Lower leg skin (tissue), 4 donors: ENCODE measurements around the gene MTMR1. TPM values are rescaled to one million over a fixed set of nuclear protein-coding genes. Genes with fewer than 3 reads are reported as not detected.

Experiments used
- DNase-seq, 2 donors: peaks; one replicate each; pipeline ENCODE4 v3.0.0-alpha.2; 2019; ENCODE audit warnings: low spot score in 2 of 2
- H3K4me3 ChIP-seq: fragments of 200-600 bp; sonication (generic); 2 replicates; pipeline ENCODE4 v1.5.1; 2017; ENCODE audit warnings: mild to moderate bottlenecking, low read depth; ENCODE audit not compliant: poor library complexity, severe bottlenecking
- CTCF ChIP-seq, 3 donors: fragments of 450-650 bp; IDR thresholded peaks; one replicate each; pipeline ENCODE4 v1.5.1; 2016; ENCODE audit warnings: antibody characterized with exemption in 3 of 3, mild to moderate bottlenecking in 3 of 3, moderate library complexity in 2 of 3
- POLR2A ChIP-seq, 2 donors: fragments of 450-650 bp; IDR thresholded peaks; one replicate each; pipeline ENCODE4 v1.6.1; 2016 to 2017; ENCODE audit warnings: antibody characterized with exemption in 2 of 2, mild to moderate bottlenecking in 1 of 2, moderate library complexity in 1 of 2
- WGBS, 2 donors: methylation state at CpG; one replicate each; pipeline ENCODE4 v1.1.5; 2018; 5-methylcytosine and 5-hydroxymethylcytosine counted together
- intact Hi-C: fragments of 100-400 bp; cut with DNase I; formaldehyde crosslinking; loops from one replicate; pipeline ENCODE4 v1.15.0; 2023; ENCODE audit warnings: low total_unique reads
- total RNA-seq, 4 donors: library from RNA; depleted of rRNA; stranded (reverse); fragments of >200 nt; gene quantifications; one replicate each; pipeline ENCODE4 v1.1.0, GENCODE V29; 2016

MTMR1 gene
- total RNA-seq, 4 donors from 2014 or later: 27.7 to 77.0 (median 45.9) TPM

GRCh38 chrX:150692296-150692695 is 900 bp upstream of the MTMR1 start:
- TF ChIP-seq POLR2A (IDR thresholded peaks at IDR 0.05) (no peak), CTCF (IDR thresholded peaks at IDR 0.05) (no peak)
- no peak overlapping the region for H3K4me3 ChIP-seq
- DNase-seq: no peak
- intact Hi-C loops: no loop called here
- 47 to 73% methylated on average over 5 of the region's 5 CpGs for WGBS, 2 donors

GRCh38 chrX:150693725-150694574 is 754 bp downstream of the MTMR1 start:
- peak overlapping the region; percentile 40 for H3K4me3 ChIP-seq
- intact Hi-C loops: no loop called here
- TF ChIP-seq POLR2A (IDR thresholded peaks at IDR 0.05) (no peak), CTCF (IDR thresholded peaks at IDR 0.05) (no peak)
- DNase-seq: peak; percentile 64 to 89
- WGBS, 2 donors: 1 to 39% methylated on average over 17 to 22 of the region's 42 CpGs

GRCh38 chrX:150694738-150695410 is 1.7 kb downstream of the MTMR1 start:
- 44 to 50% methylated on average over 8 of the region's 8 CpGs for WGBS, 2 donors
- H3K4me3 ChIP-seq: no peak overlapping the region
- no peak for DNase-seq
- TF ChIP-seq POLR2A (IDR thresholded peaks at IDR 0.05): no peak
- no peak for TF ChIP-seq CTCF (IDR thresholded peaks at IDR 0.05)
- intact Hi-C loops: no loop called here

- H3K4me3 ChIP-seq: no peak overlapping the region
- no peak for DNase-seq
- 25 to 64% methylated on average over 1 of the region's 1 CpG for WGBS, 2 donors
- TF ChIP-seq CTCF (IDR thresholded peaks at IDR 0.05): no peak
- TF ChIP-seq POLR2A (IDR thresholded peaks at IDR 0.05): no peak
- intact Hi-C loops: no loop called here
Measured at GRCh38 chrX:150696331-150696730, 3.1 kb downstream of the MTMR1 start.

GRCh38 chrX:150696866-150697265 is 3.7 kb downstream of the MTMR1 start:
- TF ChIP-seq CTCF (IDR thresholded peaks at IDR 0.05) (no peak), POLR2A (IDR thresholded peaks at IDR 0.05) (no peak)
- no peak for DNase-seq
- intact Hi-C loops: no loop called here
- WGBS, 2 donors: 53 to 58% methylated on average over 4 of the region's 4 CpGs
- H3K4me3 ChIP-seq: no peak overlapping the region
